Right hindlimb (tissue), 1 donor: Measurements from ENCODE around the gene ARHGAP21.
A peak's percentile ranks its signal among the peaks of the same experiment; 100 is the strongest.

Experiments used
- DNase-seq: peaks from one replicate; pipeline ENCODE4 v3.0.0-alpha.2; 2018

The ARHGAP21 gene

DNA sequence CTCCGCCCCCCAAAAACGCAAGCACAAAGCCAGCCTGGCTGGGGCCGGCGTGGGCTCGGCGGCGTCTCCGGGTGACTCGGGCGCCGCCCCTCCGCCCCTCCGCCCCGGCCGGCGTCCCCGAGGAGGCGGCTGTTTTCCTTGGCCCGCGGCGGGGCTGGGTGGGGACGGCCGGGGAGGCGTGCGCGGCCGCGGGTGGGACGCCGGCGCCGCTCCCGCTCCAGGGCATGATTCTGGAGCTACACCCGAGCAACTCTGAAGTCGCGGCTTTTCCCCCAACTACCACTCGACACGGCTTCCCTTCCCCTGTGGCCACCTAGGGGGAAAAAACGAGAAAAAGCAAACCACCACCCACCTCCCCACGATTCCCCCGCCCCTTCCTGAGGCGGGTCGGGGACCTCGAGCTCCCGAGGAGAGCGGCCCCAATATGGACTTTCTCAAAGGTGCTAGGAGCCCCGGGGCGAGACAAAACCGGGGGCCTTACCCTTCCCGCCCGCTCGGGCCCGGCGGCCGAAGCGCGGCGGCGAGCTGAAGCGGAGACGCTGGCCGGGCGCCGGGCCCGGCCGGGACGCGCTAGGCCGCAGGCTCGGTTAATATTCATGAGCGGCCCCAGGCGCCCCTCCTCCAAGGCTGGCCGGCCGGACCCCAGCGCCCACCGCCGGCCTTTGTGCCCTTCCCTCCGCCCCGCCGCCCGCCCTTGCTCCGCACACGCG lies 856 bp downstream of the ARHGAP21 start:
- peak; percentile 74 for DNase-seq

GRCh38 chr10:24722131-24722675 lies 1.5 kb downstream of the ARHGAP21 start:
- no peak for DNase-seq

GRCh38 chr10:24721229-24722106 lies 2.2 kb downstream of the ARHGAP21 start:
- peak; percentile 52 for DNase-seq

DNA sequence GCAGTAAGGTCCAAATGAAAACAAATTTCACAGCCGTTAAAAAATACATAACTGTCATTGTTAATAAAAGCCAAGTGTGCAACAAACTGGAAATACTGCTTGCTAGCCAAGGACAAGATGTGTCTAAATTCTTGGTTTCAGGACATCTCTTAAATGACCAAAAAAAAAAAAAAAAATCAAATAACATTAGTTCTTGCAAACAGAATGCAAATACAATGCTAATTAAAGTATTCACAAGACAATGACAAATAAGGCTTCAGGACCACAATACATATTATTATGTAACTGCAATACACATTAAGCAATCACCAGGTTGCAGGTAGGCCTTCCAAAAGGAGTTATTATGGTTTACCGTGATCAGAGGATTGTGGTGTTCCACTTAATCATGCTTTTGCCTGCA lies 3.6 kb downstream of the ARHGAP21 start:
- no peak for DNase-seq

- no peak for DNase-seq
Observed at GRCh38 chr10:24718031-24718855, 5.4 kb downstream of the ARHGAP21 start.

- no peak for DNase-seq
Observed at GRCh38 chr10:24716295-24716694, 7.4 kb downstream of the ARHGAP21 start.

DNA sequence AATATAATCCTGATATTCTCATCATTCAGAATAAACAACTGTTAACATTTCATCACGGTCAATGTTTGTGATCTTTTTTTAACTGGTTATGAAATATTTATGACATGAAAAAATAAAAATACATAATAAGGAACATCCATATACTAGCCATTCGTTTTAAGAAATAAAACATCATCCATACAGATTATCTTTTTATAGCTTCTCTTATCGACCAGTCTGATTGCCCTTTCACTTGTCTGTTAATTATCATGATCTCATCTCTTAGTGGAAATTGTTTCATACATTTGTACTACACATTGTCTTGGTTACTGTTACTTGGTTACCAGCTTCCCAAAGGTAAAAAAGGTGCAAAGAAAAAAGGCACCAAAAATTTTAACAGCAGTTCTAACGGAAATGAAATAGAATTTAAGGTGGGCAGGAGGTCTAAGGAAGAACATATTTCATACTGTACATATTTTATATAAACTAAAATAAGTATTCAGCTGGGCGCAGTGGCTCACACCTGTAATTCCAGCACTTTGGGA lies 8.4 kb downstream of the ARHGAP21 start:
- DNase-seq: no peak

GRCh38 chr10:24713086-24713485 lies 10.6 kb downstream of the ARHGAP21 start:
- DNase-seq: no peak

GRCh38 chr10:24711465-24711864 lies 12.2 kb downstream of the ARHGAP21 start:
- no peak for DNase-seq

DNA sequence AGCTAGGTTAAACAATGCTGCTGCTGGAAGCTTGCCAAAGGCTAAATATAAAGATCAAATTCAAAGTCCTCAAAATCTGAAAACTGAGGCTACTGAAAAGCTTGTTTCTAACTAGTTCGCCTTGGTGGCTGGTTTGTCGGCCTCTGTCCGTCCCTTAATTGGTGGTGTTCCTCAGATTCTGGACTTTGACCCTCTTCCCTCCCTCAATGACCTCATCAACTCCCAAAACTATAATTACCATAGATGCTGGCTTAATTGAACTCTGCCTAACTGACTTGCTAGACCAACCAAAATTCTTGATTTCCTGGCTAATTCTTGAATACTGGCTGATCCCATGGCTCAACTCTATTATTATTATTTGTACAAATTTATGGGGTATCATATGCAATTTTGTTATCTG lies 15.6 kb downstream of the ARHGAP21 start:
- DNase-seq: no peak

DNA sequence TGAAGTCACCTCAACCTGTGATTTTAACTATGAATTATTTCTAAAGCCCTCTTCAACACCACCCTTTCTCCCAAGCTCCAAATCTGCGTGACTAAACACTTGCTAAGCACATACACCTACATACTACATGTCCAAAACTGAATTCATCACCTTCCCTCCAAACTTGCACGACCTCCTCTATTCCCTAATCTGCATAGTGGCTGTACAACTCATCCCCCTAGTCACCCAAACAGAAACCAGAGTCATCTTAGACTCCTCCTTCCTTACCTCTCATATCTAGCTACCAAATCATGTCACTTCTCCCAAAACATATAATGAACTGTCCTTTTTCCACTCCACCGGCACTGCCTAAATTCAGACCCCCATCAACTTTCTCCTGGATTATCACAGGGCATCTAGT lies 16.2 kb downstream of the ARHGAP21 start:
- no peak for DNase-seq

- no peak for DNase-seq
Observed at GRCh38 chr10:24706479-24707118, 17.1 kb downstream of the ARHGAP21 start.

DNA sequence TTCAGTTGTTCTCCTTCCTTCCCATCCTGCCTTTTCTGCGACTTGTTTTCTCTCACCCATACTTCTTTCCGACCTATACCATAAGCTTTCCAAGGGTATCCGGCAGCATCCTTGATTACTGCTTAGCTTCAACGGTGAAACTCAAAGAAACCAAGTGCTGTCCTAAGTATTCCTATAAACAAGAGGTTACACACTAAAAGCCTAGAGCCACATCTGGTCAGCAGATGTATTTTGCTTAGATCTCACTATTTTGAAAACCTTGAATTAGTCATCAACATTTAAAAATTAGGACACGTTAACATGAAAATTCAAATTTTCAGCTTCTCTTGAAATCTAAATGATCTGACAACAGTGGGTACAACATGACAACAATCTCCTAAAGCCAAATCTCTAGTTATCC lies 20.0 kb downstream of the ARHGAP21 start:
- no peak for DNase-seq

- no peak for DNase-seq
Observed at GRCh38 chr10:24701447-24701846, 22.2 kb downstream of the ARHGAP21 start.

DNA sequence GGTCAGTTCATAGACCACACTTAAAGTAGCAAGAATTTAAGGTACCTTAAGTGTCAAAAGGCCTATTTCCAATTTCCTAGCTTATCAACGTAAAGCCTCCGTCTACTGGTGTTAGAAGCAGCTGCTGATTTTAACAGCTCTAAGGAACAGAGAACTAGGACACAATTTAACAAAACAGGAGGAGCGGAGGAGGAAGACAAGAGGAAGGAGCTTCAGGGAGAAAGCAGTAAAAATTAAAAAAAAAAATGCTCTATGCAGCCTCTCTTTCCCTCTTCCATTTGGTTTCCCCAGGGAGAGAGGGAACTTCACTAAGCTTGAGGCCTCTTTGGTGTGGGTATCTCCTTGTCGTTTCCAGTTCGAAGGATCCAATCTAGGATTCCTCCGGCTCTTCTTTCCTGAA lies 22.7 kb downstream of the ARHGAP21 start:
- DNase-seq: no peak

GRCh38 chr10:24698270-24698669 lies 25.4 kb downstream of the ARHGAP21 start:
- DNase-seq: no peak

DNA sequence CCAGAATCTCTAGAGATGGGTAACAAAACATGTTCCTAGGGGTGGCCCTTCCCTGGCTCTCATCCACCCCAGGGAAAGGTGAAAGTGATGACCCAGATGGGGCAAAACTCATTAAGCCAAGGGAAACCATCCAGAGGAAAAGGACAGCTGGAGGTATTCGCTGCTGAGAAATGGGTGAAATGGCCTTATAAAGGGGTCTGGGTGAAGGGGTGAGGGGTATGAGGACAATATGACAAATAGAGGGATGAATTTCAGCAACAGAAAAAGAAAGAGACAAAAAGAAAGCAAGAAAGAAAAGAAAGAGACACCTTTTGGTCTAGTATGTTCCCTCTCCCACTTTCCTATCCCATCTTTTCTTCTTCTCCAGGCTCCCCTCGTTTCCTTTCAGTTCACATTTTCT lies 26.6 kb downstream of the ARHGAP21 start:
- DNase-seq: no peak

DNA sequence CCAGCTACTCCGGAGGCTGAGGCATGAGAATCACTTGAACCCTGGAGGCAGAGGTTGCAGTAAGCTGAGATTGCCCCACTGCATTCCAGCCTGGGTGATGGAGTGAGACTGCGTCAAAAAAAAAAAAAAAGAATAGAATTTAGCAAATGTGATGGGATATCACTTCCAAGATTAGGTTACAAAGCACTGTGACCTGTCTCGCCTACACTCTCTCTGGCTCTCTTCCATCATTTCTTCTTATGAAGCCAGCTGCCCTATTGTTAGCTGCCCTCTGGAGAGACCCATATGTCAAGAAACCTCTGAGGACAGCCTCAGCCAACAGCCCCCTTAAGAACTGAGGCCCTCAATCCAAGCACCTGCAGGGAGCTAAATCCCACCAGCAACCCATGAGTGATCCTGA lies 28.2 kb downstream of the ARHGAP21 start:
- no peak for DNase-seq

- DNase-seq: no peak
Observed at GRCh38 chr10:24694086-24694485, 29.6 kb downstream of the ARHGAP21 start.

GRCh38 chr10:24690961-24691512 lies 32.6 kb downstream of the ARHGAP21 start:
- no peak for DNase-seq

DNA sequence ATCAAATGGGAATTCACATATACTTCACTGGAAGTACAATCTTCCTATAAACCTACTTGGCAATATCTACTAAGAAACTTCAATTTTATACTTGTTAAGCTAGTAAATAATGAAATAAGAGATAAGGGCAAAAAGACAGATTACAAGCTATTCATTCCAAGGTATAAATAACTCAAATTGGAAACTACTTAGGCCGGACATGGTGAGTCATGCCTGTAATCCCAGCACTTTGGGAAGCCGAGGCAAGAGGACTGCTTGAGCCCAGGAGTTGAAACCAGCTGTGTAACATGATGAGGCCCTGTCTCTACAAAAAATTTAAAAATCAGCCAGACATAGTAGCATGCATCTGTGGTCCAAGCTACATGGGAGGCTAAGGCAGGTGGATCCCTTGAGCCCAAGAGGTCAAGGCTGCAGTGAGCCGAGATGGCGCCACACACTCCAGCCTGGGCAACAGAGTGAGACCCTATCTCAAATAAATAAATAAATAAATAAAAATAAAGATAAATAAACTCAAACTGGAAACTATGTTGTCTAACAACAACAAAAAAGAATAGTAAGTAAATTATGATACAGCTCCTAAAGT lies 37.6 kb downstream of the ARHGAP21 start:
- DNase-seq: no peak

- no peak for DNase-seq
Observed at GRCh38 chr10:24683554-24683953, 40.1 kb downstream of the ARHGAP21 start.
